ENCODE data around the gene RND3. TPM values are rescaled to one million over a fixed set of nuclear protein-coding genes. Genes with fewer than 3 reads are reported as not detected.

RND3 gene
- polyA plus RNA-seq, 2 of the 4 experiments (the other 2 are of a cell fraction): 56.8 to 137 TPM

DNA sequence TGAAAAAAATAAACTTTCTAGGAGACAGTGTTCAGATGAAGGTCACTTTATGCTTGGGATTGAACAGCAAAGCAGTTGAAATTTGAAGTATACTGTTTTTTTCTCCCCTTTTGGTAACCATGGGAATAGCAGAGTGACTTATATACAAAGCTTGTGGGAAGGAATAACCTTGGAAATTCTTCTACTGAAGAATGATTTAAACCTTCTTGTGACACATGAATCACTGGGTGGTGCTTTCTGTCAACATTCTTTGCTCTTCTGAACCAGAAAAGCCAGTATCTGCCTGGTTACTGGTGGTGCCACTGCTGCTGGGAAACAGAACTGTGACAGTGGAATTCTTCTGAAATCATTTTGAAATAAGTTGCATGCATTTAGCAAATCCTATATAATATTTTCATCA, 39.4 kb upstream of the RND3 start (continued):
- TF ChIP-seq ESRRA (IDR thresholded peaks at IDR 0.05; ENCODE audit: borderline replicate concordance, low read length): peak; percentile 88
- no peak for TF ChIP-seq HOXB13 (CRISPR knock-in tag; IDR thresholded peaks at IDR 0.05; ENCODE audit: low read depth)
- TF ChIP-seq TFCP2L1 (CRISPR knock-in tag; IDR thresholded peaks at IDR 0.05): no peak
- no peak for TF ChIP-seq ZSCAN20 (CRISPR knock-in tag; IDR thresholded peaks at IDR 0.05)
- no peak for TF ChIP-seq RCOR1 (IDR thresholded peaks at IDR 0.05; ENCODE audit: low read depth, low read length)
- TF ChIP-seq NR3C1 (IDR thresholded peaks at IDR 0.05): no peak
- no peak for TF ChIP-seq BHLHE40 (IDR thresholded peaks at IDR 0.05; ENCODE audit: low read depth, low read length)
- TF ChIP-seq HEYL (CRISPR knock-in tag; IDR thresholded peaks at IDR 0.05): no peak
- TF ChIP-seq PHF8 (IDR thresholded peaks at IDR 0.05; ENCODE audit: borderline replicate concordance, low read depth): no peak
- no peak for TF ChIP-seq EHMT2 (IDR thresholded peaks at IDR 0.05; ENCODE audit: low read depth)
- TF ChIP-seq, protein P1, sequence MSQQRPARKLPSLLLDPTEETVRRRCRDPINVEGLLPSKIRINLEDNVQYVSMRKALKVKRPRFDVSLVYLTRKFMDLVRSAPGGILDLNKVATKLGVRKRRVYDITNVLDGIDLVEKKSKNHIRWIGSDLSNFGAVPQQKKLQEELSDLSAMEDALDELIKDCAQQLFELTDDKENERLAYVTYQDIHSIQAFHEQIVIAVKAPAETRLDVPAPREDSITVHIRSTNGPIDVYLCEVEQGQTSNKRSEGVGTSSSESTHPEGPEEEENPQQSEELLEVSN (IDR thresholded peaks at IDR 0.05; ENCODE audit: borderline replicate concordance, low read depth): no peak
- TF ChIP-seq FOSB (CRISPR knock-in tag; IDR thresholded peaks at IDR 0.05): no peak
- TF ChIP-seq, protein P2, sequence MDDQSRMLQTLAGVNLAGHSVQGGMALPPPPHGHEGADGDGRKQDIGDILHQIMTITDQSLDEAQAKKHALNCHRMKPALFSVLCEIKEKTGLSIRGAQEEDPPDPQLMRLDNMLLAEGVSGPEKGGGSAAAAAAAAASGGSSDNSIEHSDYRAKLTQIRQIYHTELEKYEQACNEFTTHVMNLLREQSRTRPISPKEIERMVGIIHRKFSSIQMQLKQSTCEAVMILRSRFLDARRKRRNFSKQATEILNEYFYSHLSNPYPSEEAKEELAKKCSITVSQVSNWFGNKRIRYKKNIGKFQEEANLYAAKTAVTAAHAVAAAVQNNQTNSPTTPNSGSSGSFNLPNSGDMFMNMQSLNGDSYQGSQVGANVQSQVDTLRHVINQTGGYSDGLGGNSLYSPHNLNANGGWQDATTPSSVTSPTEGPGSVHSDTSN (IDR thresholded peaks at IDR 0.05): peak; percentile 70; the same call in 1 of the 2 replicates
- TF ChIP-seq, protein P3, sequence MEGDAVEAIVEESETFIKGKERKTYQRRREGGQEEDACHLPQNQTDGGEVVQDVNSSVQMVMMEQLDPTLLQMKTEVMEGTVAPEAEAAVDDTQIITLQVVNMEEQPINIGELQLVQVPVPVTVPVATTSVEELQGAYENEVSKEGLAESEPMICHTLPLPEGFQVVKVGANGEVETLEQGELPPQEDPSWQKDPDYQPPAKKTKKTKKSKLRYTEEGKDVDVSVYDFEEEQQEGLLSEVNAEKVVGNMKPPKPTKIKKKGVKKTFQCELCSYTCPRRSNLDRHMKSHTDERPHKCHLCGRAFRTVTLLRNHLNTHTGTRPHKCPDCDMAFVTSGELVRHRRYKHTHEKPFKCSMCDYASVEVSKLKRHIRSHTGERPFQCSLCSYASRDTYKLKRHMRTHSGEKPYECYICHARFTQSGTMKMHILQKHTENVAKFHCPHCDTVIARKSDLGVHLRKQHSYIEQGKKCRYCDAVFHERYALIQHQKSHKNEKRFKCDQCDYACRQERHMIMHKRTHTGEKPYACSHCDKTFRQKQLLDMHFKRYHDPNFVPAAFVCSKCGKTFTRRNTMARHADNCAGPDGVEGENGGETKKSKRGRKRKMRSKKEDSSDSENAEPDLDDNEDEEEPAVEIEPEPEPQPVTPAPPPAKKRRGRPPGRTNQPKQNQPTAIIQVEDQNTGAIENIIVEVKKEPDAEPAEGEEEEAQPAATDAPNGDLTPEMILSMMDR (IDR thresholded peaks at IDR 0.05): no peak
- no peak for TF ChIP-seq HOXB5 (CRISPR knock-in tag; IDR thresholded peaks at IDR 0.05)
- peak; percentile 75; the same call in 1 of the 2 replicates for TF ChIP-seq GATA3 (IDR thresholded peaks at IDR 0.05; ENCODE audit: borderline replicate concordance)
- TF ChIP-seq, protein P4, sequence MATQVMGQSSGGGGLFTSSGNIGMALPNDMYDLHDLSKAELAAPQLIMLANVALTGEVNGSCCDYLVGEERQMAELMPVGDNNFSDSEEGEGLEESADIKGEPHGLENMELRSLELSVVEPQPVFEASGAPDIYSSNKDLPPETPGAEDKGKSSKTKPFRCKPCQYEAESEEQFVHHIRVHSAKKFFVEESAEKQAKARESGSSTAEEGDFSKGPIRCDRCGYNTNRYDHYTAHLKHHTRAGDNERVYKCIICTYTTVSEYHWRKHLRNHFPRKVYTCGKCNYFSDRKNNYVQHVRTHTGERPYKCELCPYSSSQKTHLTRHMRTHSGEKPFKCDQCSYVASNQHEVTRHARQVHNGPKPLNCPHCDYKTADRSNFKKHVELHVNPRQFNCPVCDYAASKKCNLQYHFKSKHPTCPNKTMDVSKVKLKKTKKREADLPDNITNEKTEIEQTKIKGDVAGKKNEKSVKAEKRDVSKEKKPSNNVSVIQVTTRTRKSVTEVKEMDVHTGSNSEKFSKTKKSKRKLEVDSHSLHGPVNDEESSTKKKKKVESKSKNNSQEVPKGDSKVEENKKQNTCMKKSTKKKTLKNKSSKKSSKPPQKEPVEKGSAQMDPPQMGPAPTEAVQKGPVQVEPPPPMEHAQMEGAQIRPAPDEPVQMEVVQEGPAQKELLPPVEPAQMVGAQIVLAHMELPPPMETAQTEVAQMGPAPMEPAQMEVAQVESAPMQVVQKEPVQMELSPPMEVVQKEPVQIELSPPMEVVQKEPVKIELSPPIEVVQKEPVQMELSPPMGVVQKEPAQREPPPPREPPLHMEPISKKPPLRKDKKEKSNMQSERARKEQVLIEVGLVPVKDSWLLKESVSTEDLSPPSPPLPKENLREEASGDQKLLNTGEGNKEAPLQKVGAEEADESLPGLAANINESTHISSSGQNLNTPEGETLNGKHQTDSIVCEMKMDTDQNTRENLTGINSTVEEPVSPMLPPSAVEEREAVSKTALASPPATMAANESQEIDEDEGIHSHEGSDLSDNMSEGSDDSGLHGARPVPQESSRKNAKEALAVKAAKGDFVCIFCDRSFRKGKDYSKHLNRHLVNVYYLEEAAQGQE (IDR thresholded peaks at IDR 0.05): no peak
- TF ChIP-seq CHD2 (IDR thresholded peaks at IDR 0.05; ENCODE audit: low read length, partially characterized antibody): no peak
- TF ChIP-seq FOSL2 (IDR thresholded peaks at IDR 0.05): peak; percentile 80
- TF ChIP-seq FOSL2 (CRISPR knock-in tag; IDR thresholded peaks at IDR 0.05): peak; percentile 94
- TF ChIP-seq, protein P5, sequence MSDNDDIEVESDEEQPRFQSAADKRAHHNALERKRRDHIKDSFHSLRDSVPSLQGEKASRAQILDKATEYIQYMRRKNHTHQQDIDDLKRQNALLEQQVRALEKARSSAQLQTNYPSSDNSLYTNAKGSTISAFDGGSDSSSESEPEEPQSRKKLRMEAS (IDR thresholded peaks at IDR 0.05): no peak
- TF ChIP-seq RAD21 (conservative IDR thresholded peaks at IDR 0.05 in 1 of 2, IDR thresholded peaks at IDR 0.05 in 1 of 2): peak; percentile 34 to 60
- TF ChIP-seq JUNB (IDR thresholded peaks at IDR 0.05): peak; percentile 86
- TF ChIP-seq, protein P6, sequence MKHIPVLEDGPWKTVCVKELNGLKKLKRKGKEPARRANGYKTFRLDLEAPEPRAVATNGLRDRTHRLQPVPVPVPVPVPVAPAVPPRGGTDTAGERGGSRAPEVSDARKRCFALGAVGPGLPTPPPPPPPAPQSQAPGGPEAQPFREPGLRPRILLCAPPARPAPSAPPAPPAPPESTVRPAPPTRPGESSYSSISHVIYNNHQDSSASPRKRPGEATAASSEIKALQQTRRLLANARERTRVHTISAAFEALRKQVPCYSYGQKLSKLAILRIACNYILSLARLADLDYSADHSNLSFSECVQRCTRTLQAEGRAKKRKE (CRISPR knock-in tag; IDR thresholded peaks at IDR 0.05; ENCODE audit: low read depth): no peak
- TF ChIP-seq HDAC2 (IDR thresholded peaks at IDR 0.05): no peak
- TF ChIP-seq EP300 (IDR thresholded peaks at IDR 0.05): peak; percentile 75 to 83; a peak in 3 of 5 replicates
- no peak for TF ChIP-seq CBX2 (IDR thresholded peaks at IDR 0.05; ENCODE audit: borderline replicate concordance, low read depth)
- TF ChIP-seq RFX5 (IDR thresholded peaks at IDR 0.05): peak; percentile 93
- TF ChIP-seq FOXS1 (CRISPR knock-in tag; IDR thresholded peaks at IDR 0.05): no peak
- TF ChIP-seq, protein P7, sequence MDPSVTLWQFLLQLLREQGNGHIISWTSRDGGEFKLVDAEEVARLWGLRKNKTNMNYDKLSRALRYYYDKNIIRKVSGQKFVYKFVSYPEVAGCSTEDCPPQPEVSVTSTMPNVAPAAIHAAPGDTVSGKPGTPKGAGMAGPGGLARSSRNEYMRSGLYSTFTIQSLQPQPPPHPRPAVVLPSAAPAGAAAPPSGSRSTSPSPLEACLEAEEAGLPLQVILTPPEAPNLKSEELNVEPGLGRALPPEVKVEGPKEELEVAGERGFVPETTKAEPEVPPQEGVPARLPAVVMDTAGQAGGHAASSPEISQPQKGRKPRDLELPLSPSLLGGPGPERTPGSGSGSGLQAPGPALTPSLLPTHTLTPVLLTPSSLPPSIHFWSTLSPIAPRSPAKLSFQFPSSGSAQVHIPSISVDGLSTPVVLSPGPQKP (IDR thresholded peaks at IDR 0.05; ENCODE audit: low read depth, low read length): no peak
- TF ChIP-seq RARB (CRISPR knock-in tag; IDR thresholded peaks at IDR 0.05): no peak
- TF ChIP-seq ZFP36 (IDR thresholded peaks at IDR 0.05; ENCODE audit: borderline replicate concordance, partially characterized antibody): no peak
- no peak for TF ChIP-seq NPAS2 (CRISPR knock-in tag; IDR thresholded peaks at IDR 0.05; ENCODE audit: borderline replicate concordance)
- TF ChIP-seq NFE2L2 (conservative IDR thresholded peaks at IDR 0.05; ENCODE audit: low read length): no peak
- TF ChIP-seq, protein P8, sequence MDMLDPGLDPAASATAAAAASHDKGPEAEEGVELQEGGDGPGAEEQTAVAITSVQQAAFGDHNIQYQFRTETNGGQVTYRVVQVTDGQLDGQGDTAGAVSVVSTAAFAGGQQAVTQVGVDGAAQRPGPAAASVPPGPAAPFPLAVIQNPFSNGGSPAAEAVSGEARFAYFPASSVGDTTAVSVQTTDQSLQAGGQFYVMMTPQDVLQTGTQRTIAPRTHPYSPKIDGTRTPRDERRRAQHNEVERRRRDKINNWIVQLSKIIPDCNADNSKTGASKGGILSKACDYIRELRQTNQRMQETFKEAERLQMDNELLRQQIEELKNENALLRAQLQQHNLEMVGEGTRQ (IDR thresholded peaks at IDR 0.05): no peak
